SK-N-SH (cell line): ENCODE measurements around the gene IL32. TPM values are rescaled to one million over a fixed set of nuclear protein-coding genes. Genes with fewer than 3 reads are reported as not detected.

Experiments
- CTCF ChIA-PET: fragments of 300-600, 350-600 bp; formaldehyde crosslinking; extraction: SDS; loops from one replicate; lab custom pipeline; 2021; lab: Yijun Ruan, JAX
- POLR2A ChIA-PET: fragments of 350-600 bp; sonication (Branson Sonifier 250); formaldehyde crosslinking; extraction: SDS; loops from one replicate; lab custom pipeline; 2020; ENCODE audit warnings: antibody characterized with exemption, inconsistent platforms; lab: Yijun Ruan, JAX
- DNase-seq: peaks from one replicate; pipeline ENCODE4 v3.0.0; 2012
- H2AFZ ChIP-seq: fragments of 200-600 bp; sonication (generic); 2 replicates; pipeline ENCODE4 v1.8.1; 2016; ENCODE audit warnings: antibody characterized with exemption, mild to moderate bottlenecking, low read depth
- H3F3A ChIP-seq: fragments of 200-600 bp; sonication (generic); replicated peaks from 2 replicates; pipeline ENCODE3; 2016; ENCODE audit warnings: antibody characterized with exemption, mild to moderate bottlenecking; ENCODE audit not compliant: insufficient read depth
- H3K27ac ChIP-seq, 2 experiments: fragments of 200-500 bp in 1 of 2; fragments of 200-600 bp in 1 of 2; sonication (Bioruptor generic) in 1 of 2; sonication (generic), shearing (Covaris generic) in 1 of 2; 2 replicates each; pipeline versions ENCODE4 v1.5.1 to v1.6.1; 2014 to 2016; ENCODE audit warnings: low read depth in 2 of 2, inconsistent platforms in 1 of 2, low read length in 1 of 2, mild to moderate bottlenecking in 1 of 2, mixed read lengths in 1 of 2
- H3K27me3 ChIP-seq: fragments of 200-600 bp; sonication (generic), shearing (Covaris generic); 2 replicates; pipeline ENCODE4 v1.6.1; 2016; ENCODE audit warnings: mixed run types; ENCODE audit not compliant: insufficient read depth
- H3K36me3 ChIP-seq, 2 experiments: fragments of 200-500 bp in 1 of 2; fragments of 200-600 bp in 1 of 2; sonication (Bioruptor generic) in 1 of 2; sonication (generic) in 1 of 2; replicated peaks in 1 of 2; 2 replicates each; pipeline versions ENCODE3 to v1.5.1; 2014 to 2016; ENCODE audit warnings: low read length in 1 of 2, mild to moderate bottlenecking in 1 of 2; ENCODE audit not compliant: insufficient read depth in 2 of 2, control insufficient read depth in 1 of 2
- H3K4me1 ChIP-seq, 2 experiments: fragments of 200-500 bp in 1 of 2; fragments of 200-600 bp in 1 of 2; sonication (Bioruptor generic) in 1 of 2; sonication (generic), shearing (Covaris generic) in 1 of 2; 2 replicates each; pipeline versions ENCODE4 v1.5.1 to v1.6.1; 2014 to 2016; ENCODE audit warnings: low read depth in 1 of 2, low read length in 1 of 2, mixed run types in 1 of 2; ENCODE audit not compliant: insufficient read depth in 2 of 2, control insufficient read depth in 1 of 2
- H3K4me2 ChIP-seq: fragments of 200-600 bp; sonication (generic), shearing (Covaris generic); 2 replicates; pipeline ENCODE4 v1.6.1; 2017; ENCODE audit warnings: mixed run types
- H3K4me3 ChIP-seq, 2 experiments: fragments of 200-500 bp in 1 of 2; fragments of 200-600 bp in 1 of 2; sonication (Bioruptor generic) in 1 of 2; sonication (generic), shearing (Covaris generic) in 1 of 2; 2 replicates each; pipeline versions ENCODE4 v1.5.1 to v1.8.1; 2014 to 2016; ENCODE audit warnings: low read depth in 2 of 2, inconsistent platforms in 1 of 2, low read length in 1 of 2, mild to moderate bottlenecking in 1 of 2, mixed read lengths in 1 of 2, moderate library complexity in 1 of 2
- H3K79me2 ChIP-seq: fragments of 200-600 bp; sonication (generic); 2 replicates; pipeline ENCODE4 v1.8.1; 2017; ENCODE audit warnings: mild to moderate bottlenecking; ENCODE audit not compliant: insufficient read depth
- H3K9ac ChIP-seq: fragments of 200-600 bp; sonication (generic); 2 replicates; pipeline ENCODE4 v1.6.1; 2017; ENCODE audit warnings: mixed run types
- H3K9me2 ChIP-seq: fragments of 200-600 bp; sonication (generic); 2 replicates; pipeline ENCODE4 v1.6.1; 2017; ENCODE audit warnings: mixed run types
- H3K9me3 ChIP-seq: fragments of 200-600 bp; sonication (generic); 2 replicates; pipeline ENCODE4 v1.6.1; 2017; ENCODE audit warnings: mixed run types, mild to moderate bottlenecking, moderate library complexity
- H4K20me1 ChIP-seq: fragments of 200-600 bp; sonication (generic); 2 replicates; pipeline ENCODE4 v1.6.1; 2017; ENCODE audit warnings: mild to moderate bottlenecking, mixed run types; ENCODE audit not compliant: insufficient read depth
- EP300 ChIP-seq, 2 experiments: IDR thresholded peaks; 2 replicates each; pipeline versions ENCODE4 v1.4.0 to v1.6.1; 2012; ENCODE audit warnings: borderline replicate concordance in 1 of 2, low read depth in 1 of 2, low read length in 1 of 2
- EZH2phosphoT487 ChIP-seq: fragments of 200-600 bp; sonication (generic); IDR thresholded peaks from 2 replicates; pipeline ENCODE4 v1.6.1; 2017; ENCODE audit warnings: low read depth, mixed run types, mild to moderate bottlenecking, antibody characterized with exemption, moderate library complexity, borderline replicate concordance
- FOSL2 ChIP-seq: IDR thresholded peaks from 2 replicates; pipeline ENCODE4 v1.4.0; 2012; ENCODE audit warnings: low read depth, mild to moderate bottlenecking, moderate library complexity, borderline replicate concordance
- MAX ChIP-seq: IDR thresholded peaks from 2 replicates; pipeline ENCODE4 v1.4.0; 2012; ENCODE audit warnings: low read depth
- MEF2A ChIP-seq: IDR thresholded peaks from 2 replicates; pipeline ENCODE4 v1.4.0; 2012; ENCODE audit warnings: low read depth, borderline replicate concordance
- MXI1 ChIP-seq: IDR thresholded peaks from 2 replicates; pipeline ENCODE4 v1.6.1; 2012; ENCODE audit warnings: mild to moderate bottlenecking, low read depth, low read length, improper control_type of control experiment
- NFIC ChIP-seq: IDR thresholded peaks from 2 replicates; pipeline ENCODE4 v1.4.0; 2012; ENCODE audit warnings: borderline replicate concordance
- NRF1 ChIP-seq: IDR thresholded peaks from 2 replicates; pipeline ENCODE4 v1.6.1; 2012; ENCODE audit warnings: low read depth, mild to moderate bottlenecking, low read length
- POLR2AphosphoS5 ChIP-seq: IDR thresholded peaks from 2 replicates; pipeline ENCODE4 v1.6.1; 2012; ENCODE audit warnings: low read depth, low read length
- RCOR1 ChIP-seq: fragments of 150-350 bp; IDR thresholded peaks from 2 replicates; pipeline ENCODE4 v1.6.1; 2017; ENCODE audit warnings: antibody characterized with exemption, low read length
- REST ChIP-seq: IDR thresholded peaks from 2 replicates; pipeline ENCODE4 v1.6.1; 2012; ENCODE audit warnings: mild to moderate bottlenecking, low read depth, low read length, moderate library complexity
- RFX5 ChIP-seq: IDR thresholded peaks from 2 replicates; pipeline ENCODE4 v1.6.1; 2012; ENCODE audit warnings: mild to moderate bottlenecking, improper control_type of control experiment, low read length
- RXRA ChIP-seq: IDR thresholded peaks from 2 replicates; pipeline ENCODE4 v1.4.0; 2012; ENCODE audit warnings: low read depth, mild to moderate bottlenecking, borderline replicate concordance
- TAF1 ChIP-seq: IDR thresholded peaks from 2 replicates; pipeline ENCODE4 v1.6.1; 2012; ENCODE audit warnings: low read depth, mild to moderate bottlenecking, low read length, moderate library complexity, borderline replicate concordance
- USF2 ChIP-seq: fragments of 150-350 bp; IDR thresholded peaks from 2 replicates; pipeline ENCODE4 v1.6.1; 2017; ENCODE audit warnings: antibody characterized with exemption, low read length, low read depth, borderline replicate concordance
- YY1 ChIP-seq: IDR thresholded peaks from 2 replicates; pipeline ENCODE4 v1.4.0; 2012; ENCODE audit warnings: low read depth, mild to moderate bottlenecking
- WGBS: methylation state at CpG from one replicate; pipeline ENCODE4 v1.1.6; 2017; ENCODE audit warnings: low lambda C conversion rate; 5-methylcytosine and 5-hydroxymethylcytosine counted together
- polyA plus RNA-seq, 3 experiments: library from polyadenylated mRNA; depleted of rRNA; stranded (reverse); fragments of >200 nt; gene quantifications; 2 replicates each; pipeline ENCODE4 v1.2.3, GENCODE V29; 2012
- TF ChIP-seq, protein P1 (sequence below): IDR thresholded peaks from 2 replicates; pipeline ENCODE4 v1.4.0; 2012; ENCODE audit warnings: low read depth, borderline replicate concordance
- TF ChIP-seq, protein P2 (sequence below): fragments of 200-600 bp; sonication (generic); IDR thresholded peaks from 2 replicates; pipeline ENCODE4 v1.6.1; 2017; ENCODE audit warnings: antibody characterized with exemption, mild to moderate bottlenecking, moderate library complexity
- TF ChIP-seq, protein P3 (sequence below): IDR thresholded peaks from 2 replicates; pipeline ENCODE4 v1.4.0; 2012; ENCODE audit warnings: low read depth, borderline replicate concordance

IL32 gene
- polyA plus RNA-seq, 1 of the 3 experiments (the other 2 are of a cell fraction): 26.4 TPM

GRCh38 chr16:3115003-3115402 is 49.6 kb downstream of the IL32 start:
- ChIA-PET CTCF (interaction anchor here (1.2 to 10.8 kb wide), 4 partner anchors 14 to 56 kb away, joined by 4 to 64 read pairs (median 15); no protein-coding TSS in a partner anchor), POLR2A (interaction anchor here (0.5 kb wide), 1 partner anchor 20 kb away, joined by 3 read pairs; the partner anchor contains the start of gene ZNF213)
- Histone ChIP-seq H3K9me3 (no peaks in the 10 kb centered on the region), H2AFZ (no peak overlapping the region), H3K36me3 (peaks cover 0 to 33% of the 10 kb centered on the region in 2 experiments), H3K9ac (no peak overlapping the region), H3F3A (no peaks in the 10 kb centered on the region), H3K4me1 (peaks cover 0 to 24% of the 10 kb centered on the region in 2 experiments; a peak in 1 of 4 replicates), H3K4me3 (no peak overlapping the region), H3K9me2 (no peaks in the 10 kb centered on the region), H3K79me2 (peaks cover 11% of the 10 kb centered on the region; the same call in 1 of the 2 replicates), H3K27ac (no peak overlapping the region), H3K27me3 (no peaks in the 10 kb centered on the region), H4K20me1 (no peaks in the 10 kb centered on the region), H3K4me2 (no peak overlapping the region)
- no peak for TF ChIP-seq USF2
- no peak for TF ChIP-seq MEF2A
- no peak for TF ChIP-seq MAX
- TF ChIP-seq TAF1: no peak
- TF ChIP-seq, protein P1, sequence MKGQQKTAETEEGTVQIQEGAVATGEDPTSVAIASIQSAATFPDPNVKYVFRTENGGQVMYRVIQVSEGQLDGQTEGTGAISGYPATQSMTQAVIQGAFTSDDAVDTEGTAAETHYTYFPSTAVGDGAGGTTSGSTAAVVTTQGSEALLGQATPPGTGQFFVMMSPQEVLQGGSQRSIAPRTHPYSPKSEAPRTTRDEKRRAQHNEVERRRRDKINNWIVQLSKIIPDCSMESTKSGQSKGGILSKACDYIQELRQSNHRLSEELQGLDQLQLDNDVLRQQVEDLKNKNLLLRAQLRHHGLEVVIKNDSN: no peak
- TF ChIP-seq MXI1: no peak
- no peak for TF ChIP-seq YY1
- no peak for TF ChIP-seq RFX5
- TF ChIP-seq, protein P2, sequence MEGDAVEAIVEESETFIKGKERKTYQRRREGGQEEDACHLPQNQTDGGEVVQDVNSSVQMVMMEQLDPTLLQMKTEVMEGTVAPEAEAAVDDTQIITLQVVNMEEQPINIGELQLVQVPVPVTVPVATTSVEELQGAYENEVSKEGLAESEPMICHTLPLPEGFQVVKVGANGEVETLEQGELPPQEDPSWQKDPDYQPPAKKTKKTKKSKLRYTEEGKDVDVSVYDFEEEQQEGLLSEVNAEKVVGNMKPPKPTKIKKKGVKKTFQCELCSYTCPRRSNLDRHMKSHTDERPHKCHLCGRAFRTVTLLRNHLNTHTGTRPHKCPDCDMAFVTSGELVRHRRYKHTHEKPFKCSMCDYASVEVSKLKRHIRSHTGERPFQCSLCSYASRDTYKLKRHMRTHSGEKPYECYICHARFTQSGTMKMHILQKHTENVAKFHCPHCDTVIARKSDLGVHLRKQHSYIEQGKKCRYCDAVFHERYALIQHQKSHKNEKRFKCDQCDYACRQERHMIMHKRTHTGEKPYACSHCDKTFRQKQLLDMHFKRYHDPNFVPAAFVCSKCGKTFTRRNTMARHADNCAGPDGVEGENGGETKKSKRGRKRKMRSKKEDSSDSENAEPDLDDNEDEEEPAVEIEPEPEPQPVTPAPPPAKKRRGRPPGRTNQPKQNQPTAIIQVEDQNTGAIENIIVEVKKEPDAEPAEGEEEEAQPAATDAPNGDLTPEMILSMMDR: no peak
- no peak for TF ChIP-seq RXRA
- TF ChIP-seq EZH2phosphoT487: no peak
- no peak for TF ChIP-seq REST
- TF ChIP-seq EP300 (IDR thresholded peaks at IDR 0.05; ENCODE audit: borderline replicate concordance in 1 of 2, low read depth in 1 of 2, low read length in 1 of 2): no peak
- TF ChIP-seq NRF1: no peak
- no peak for TF ChIP-seq NFIC
- no peak for TF ChIP-seq FOSL2
- TF ChIP-seq, protein P3, sequence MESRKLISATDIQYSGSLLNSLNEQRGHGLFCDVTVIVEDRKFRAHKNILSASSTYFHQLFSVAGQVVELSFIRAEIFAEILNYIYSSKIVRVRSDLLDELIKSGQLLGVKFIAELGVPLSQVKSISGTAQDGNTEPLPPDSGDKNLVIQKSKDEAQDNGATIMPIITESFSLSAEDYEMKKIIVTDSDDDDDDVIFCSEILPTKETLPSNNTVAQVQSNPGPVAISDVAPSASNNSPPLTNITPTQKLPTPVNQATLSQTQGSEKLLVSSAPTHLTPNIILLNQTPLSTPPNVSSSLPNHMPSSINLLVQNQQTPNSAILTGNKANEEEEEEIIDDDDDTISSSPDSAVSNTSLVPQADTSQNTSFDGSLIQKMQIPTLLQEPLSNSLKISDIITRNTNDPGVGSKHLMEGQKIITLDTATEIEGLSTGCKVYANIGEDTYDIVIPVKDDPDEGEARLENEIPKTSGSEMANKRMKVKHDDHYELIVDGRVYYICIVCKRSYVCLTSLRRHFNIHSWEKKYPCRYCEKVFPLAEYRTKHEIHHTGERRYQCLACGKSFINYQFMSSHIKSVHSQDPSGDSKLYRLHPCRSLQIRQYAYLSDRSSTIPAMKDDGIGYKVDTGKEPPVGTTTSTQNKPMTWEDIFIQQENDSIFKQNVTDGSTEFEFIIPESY: no peak
- no peak for TF ChIP-seq POLR2AphosphoS5
- no peak for TF ChIP-seq RCOR1
- no peak for DNase-seq
- 98% methylated on average over 12 of the region's 12 CpGs for WGBS
